ENCODE measurements around the gene ATP1B3.

GRCh38 chr3:141971571-141971970, 95.1 kb downstream of the ATP1B3 start:
- TF ChIP-seq GATA2 (IDR thresholded peaks at IDR 0.05; ENCODE audit: low read depth, low read length) (no peak), GATA3 (IDR thresholded peaks at IDR 0.05; ENCODE audit: low read depth, low read length) (no peak)

Measured in SH-SY5Y (cell line).